Activated naive CD4-positive, alpha-beta T cell (primary cell): ENCODE measurements around the gene ANKS1B.
"Not testable (repeated sequence)": the region's sequence is repeated elsewhere in the genome, so short reads cannot be mapped to it uniquely, and the experiment has no call there.

Source experiments
- DNase-seq, 4 experiments: peaks; one replicate each; lab custom pipeline; 2025; lab: John Stamatoyannopoulos, UW

ANKS1B gene

DNA sequence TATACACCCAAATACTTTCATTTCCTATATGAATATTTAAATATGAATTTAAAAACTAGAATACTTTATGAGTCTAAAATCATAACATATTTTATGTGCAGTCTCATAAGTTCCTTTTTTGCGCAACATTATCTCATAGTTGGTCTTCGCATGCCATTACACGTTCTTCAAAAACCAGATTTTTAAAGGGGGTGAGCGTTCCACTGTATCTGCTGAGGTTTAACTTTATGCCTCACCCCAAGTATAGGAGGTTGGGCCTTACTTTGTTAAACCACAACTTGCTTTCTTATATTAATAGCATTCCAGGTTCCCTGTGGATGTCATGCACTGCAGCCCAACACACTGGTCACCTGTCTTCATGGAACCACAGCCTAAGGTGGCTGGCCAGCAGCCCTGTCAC is 1221.1 kb downstream of the ANKS1B start:
- DNase-seq, result no peak

DNA sequence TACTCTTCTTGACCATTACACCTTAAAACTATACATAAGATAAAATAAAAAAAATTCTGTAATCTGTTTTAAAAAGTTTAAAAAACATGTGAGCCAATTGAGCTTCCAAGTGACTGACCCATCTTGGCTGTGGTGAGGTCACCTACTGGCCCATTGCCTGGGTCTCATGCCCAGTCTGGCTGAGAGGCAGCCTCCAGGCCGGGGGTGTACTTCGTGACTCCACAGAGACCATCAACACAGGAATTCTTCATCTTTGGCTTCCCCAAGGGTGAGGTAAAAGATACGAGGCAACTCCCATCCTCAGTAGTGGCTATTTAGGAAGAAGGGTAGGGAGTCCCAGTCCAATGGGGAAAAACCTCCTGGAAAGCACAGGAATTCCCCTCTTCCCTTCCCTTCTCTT is 1226.4 kb downstream of the ANKS1B start:
- DNase-seq, result no peak

DNA sequence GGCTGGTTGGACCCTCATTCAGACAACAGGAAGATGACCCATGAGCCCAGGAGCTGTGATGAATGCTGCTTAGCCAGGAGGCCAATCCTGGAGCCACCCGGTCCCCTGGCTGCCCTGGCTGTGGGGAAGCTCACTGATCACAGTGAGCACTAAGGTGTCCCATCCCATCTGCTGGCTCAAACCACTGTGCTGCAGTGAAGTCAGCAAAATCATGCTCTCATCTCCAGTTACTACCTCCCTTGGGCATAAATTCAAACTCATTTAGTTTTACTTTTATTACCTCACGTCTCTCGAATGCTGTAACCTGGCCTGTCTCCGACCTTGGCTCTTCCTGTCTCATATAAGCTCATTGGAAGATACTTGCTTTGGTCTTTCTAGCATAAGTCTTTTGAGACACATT is 1227.3 kb downstream of the ANKS1B start:
- no peak for DNase-seq

DNA sequence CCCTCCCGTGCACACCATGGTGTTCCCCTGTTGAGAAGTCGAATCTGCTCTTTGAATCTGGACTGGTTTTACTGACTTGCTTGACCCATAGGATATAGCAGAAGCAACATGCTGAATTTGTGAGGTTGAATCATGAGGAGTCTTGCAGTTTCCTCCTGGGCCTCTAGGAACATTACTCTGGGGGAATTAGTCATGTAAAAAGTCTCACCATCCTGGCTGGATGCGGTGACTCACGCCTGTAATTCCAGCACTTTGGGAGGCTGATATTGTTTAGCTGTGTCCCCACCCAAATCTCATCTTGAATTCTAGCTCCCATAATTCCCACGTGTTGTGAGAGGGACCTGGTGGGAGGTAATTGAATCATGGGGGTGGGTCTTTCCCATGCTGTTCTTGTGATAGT is 1228.9 kb downstream of the ANKS1B start:
- DNase-seq, result not testable (repeated sequence)

DNA sequence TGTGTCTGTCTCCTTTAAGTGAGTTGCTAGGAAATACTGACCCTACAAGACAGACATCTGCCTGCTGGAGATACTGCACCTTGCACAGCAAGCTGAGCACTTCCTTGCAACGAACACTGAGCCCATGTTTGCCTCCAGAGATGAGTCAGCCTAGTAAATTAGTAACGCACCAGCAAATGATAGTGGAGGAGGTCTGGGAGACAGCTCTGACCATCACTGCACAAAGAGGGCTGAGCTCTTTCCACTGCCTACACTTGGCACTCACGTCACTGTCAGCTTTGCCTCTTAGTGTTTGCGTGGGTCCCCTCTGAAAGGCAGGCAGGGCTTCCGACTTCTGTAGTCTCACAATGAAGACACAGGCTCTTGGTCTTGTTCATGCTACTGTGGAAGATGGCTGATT is 1230.6 kb downstream of the ANKS1B start:
- no peak for DNase-seq

DNA sequence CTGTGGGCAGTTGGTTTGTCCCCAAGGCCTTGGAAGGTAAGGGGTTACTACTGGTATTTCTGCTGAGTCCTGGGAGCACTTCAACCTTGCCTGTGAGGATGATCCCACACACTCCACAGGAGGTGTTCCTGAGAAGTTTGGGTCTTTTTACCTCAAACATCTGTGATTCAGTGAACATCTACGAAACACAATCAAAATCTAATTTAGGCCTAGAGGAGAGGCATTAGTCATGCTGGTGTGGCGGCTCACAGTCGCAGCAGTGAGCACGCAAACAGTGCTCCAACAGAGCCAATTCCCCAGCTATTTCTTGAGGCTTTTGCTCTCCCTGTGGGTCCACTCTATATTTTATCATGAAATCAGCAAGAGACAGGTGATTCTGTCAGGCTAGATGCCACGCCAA is 1232.0 kb downstream of the ANKS1B start:
- no peak for DNase-seq

DNA sequence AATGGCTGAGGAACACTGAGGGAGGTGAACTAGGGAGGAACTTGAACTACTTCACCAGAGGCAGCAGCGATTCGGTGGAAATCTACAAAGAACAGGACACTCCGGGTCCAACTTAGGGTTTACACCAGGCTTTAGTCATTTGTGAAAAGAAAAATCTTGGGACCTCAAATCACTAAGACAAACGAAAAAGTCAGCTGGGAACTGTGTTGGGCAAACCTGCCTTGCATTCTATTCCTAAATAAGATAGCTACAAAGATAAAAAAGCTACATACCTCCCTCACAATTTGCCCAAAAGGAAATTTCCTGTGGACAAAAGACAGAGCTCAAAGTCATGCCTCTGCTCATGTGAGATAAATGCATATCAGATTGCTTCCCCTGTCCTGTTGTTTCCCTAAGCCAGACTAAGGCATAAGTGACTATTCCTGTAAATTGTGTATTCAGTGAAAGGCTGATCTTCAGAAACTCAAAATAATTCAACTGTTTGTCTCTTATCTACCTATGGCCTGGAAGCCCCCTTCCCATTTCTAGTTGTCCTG is 1233.1 kb downstream of the ANKS1B start:
- no peak for DNase-seq

DNA sequence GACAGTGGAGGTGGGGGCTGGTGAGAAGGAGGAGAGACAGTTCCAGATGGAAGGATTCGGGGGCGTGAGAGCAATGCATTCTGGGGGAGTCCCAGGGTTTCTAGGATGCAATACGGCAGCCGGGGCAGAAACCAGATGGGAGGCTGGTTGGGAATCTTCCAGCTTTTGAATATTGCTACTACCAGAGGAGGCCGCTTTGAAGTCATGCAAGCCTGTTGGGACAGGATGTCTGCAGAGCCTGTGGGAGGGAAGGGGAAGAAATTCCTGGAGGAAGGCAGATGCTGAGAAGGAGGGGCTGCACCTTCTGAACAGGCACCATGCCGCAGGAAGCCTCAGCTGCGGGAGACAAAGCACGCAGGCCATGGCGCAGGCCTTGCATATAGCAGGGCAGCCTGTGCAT is 1234.2 kb downstream of the ANKS1B start:
- no peak for DNase-seq

DNA sequence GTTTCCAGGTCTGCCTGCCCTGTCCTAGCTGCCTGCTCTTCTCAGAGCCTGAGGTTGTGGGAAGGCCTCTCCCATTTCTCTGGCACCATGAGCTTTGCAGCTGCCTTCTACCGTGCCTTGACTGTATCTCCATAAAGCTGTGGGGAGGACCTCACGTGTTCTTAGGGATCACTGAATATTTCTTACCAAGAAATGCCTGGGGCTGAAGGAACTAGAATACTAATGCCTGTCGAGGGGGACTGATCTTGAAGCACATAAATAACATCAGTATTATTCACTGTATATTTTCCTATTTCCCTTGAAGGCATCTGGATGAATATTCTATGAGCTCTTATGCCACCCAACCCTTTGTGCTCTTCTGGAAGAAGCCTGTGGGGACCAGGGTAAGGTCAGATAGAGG is 1236.3 kb downstream of the ANKS1B start:
- DNase-seq, result no peak

DNA sequence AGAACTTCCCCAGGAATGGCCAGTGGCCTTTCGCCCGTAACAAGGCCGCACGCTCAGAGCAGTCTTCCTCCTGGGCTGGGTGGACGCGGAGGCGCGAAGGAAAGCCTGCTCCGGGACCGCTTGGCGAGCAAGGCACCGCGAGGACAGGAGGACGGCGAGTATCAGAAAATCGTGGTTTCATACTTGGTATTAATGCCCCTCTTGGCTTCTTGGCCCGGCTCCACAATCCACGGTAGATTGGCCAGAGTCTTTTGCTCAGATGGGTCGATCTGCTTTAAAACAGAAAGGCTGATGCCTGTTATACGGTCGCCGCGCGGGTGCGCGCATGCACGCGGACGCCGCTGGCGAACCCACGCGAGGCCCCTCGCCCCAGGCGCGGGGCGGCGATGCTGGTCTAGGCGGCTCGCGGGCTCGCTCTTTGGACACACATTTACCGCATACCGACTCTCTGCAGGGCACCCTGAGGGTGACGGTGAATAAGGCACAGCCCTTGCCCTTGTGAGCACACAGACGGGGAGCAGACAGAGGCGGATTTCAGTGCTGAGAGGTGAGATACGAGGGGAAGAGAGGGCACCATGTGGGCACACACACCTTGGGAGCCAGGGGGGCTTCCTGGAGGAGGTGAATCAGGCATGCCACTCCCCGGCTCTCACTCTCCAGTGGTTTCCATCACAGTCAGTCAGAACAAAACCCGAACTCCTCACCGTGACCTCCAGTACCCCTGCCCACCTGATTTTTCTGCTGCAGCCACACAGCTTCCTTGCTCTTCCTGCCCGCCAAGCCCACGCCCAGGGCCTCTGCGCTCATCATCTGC is 1239.0 kb downstream of the ANKS1B start:
- DNase-seq, result no peak

DNA sequence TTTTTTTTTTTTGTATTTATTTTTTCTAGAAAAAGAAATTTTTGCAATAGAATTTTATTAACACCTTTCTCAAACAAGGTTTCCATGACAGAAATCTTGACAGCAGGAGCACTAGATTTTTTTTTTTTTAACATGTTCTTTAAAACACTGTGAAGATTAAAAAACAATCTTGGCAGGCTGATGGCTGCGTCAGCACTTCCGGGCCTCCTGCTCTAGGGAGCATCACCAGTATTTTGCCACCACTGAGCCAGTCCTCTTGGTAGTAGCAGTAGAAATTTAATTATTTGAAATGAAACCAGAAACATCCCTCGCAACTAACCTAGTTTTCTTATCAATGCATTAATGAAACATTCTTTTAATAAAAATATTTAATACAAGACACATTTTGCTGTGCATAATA is 1240.1 kb downstream of the ANKS1B start:
- no peak for DNase-seq

DNA sequence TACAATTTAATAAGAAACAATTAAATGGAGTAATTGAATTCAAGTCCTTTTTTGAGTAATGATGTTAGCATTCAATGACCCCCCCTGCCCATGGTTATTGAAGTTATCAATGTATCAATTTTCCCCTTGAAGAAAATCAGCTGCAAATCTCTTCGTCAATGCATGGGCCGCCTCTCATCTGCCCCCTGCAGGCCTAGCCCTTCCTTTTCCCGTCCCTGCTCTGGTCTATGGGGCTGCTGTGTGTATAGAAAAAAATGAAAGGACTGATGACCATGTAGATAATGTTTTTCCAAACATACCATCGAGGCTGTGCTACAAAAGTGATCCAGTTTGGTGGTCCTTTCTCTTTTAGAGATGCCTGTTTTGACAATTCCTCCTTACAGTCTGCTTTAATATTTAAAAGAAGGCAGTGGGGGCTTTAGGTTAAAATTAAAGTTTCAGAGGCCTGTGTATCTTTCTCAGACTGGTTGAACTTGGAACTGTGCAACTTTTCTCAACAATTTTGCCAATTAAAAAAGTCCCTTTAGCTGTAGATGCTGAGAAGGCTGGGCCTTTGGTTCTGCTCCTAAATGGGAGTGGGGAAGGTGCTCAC is 1241.3 kb downstream of the ANKS1B start:
- DNase-seq, result no peak

DNA sequence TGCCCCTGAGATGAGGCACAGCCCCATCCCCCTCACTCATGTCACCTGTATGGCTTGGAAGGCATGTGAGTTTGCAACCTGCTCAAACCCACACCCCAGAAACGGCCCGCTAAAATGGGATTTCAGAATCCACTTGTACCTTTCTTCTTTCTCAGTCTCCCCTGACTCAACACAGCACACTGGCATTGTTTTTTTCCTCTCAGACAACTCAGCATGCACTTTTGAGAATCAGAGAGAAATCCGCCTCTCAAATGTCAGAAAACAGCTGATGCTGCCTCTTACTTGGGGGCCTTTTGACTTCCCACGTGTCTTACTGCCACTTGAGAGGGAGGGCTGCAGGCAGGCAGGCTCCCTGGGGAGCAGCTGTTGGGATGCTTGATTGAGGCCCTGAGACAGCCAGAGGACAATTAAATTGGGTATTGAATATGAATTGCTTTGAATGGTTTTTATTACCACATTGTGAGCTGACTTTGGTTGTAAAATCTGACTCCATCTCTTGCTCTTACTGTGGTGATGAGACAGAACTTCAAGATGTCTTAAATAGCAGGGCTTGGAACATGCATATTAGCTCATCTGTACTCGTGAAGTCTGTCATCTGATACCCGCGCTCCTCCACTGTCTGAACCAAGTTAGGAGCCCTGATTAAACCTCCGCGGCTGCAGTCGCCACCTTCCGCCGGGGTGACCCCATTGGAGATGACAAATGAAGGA is 1243.0 kb downstream of the ANKS1B start:
- no peak for DNase-seq

DNA sequence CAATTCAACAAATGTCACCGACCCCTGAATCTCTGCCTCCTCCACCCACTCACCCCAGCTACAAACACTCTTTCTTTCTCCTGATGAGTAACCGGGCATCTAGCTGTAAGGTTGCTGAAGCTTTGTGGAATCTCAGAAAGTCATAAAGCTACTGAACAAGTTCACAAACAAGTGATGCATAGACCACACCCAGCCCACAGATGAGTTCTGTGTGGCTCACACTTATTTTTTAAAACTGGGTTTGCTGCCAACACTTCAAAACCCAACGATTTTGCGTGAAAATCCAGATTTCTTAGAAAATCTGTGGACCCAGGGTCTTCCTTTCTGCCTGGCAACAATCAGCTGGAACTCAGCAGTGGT is 1243.6 kb downstream of the ANKS1B start:
- no peak for DNase-seq

DNA sequence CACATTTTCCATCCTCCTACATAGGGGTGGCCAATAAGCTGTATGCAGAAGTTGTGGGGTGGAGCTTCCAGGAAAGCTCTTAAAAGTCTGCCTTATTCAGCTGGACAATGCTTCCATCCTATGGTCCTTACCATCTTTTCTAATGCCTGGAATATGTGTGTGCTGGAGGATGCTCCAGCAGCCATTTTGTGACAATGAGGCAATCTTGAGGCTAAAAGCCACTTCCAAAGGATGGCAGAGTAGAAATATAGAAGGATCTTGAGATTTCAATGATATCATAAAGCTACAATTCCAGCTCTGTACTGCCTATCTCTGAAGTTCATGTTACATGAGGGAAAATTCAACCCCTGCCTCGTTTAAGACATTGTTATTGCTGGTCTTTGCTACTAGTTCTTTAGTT is 1244.0 kb downstream of the ANKS1B start:
- no peak for DNase-seq

DNA sequence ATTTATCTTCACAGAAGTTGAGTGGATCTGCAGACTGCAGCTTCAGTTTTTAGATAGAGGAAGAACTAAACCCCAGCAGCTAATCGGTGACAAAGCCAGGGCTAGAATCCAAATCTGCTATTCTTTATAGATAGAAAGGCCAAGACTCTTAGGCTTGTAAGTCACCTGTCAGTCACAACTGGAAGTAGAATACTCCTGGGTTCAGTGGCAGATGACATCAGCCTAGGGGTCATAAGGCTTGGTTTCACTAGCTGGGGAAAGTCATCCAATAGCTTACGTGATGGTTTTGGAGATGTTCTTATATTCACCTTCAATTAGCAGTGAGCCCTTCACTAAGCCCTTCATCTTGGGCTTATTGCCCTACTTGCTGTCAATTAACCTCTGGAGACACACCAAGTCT is 1246.2 kb downstream of the ANKS1B start:
- no peak for DNase-seq

DNA sequence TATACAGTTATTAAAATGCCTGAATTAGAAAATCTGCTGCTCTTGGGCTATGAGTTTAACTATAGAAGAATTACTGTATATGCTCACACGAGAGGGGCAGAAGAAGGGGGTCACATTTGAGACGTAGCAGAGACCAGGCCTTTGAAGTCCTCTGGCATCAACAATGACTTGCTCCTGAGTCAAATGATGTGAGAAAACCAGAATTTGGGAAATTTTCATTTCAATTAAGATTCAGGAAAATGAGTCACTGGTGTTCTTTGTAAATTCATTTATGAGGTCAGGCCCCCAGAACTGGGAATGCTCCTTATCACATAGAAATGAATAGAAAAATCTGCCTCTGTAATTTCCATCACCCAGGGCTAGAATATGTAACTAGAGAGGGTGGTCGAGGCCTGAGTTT is 1246.7 kb downstream of the ANKS1B start:
- DNase-seq, result no peak

DNA sequence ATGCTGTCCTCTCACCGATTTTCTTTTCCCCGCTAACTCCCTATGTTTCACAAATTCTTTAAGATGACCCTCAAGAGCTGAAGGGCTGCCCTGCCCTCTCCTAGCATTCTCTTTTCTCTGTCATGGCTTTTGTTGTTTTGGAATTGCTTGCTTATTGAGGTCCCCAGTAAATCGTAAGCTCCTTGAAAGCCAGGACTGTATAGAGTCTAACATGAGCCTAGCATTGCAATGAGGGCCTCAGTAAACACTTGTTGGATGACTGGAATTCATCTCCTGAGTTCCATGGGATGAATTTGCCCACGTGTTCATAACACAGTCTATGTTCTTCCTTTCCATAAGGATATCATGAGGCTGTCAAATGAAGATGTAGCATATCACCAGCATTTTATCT is 1247.4 kb downstream of the ANKS1B start:
- DNase-seq, result no peak

DNA sequence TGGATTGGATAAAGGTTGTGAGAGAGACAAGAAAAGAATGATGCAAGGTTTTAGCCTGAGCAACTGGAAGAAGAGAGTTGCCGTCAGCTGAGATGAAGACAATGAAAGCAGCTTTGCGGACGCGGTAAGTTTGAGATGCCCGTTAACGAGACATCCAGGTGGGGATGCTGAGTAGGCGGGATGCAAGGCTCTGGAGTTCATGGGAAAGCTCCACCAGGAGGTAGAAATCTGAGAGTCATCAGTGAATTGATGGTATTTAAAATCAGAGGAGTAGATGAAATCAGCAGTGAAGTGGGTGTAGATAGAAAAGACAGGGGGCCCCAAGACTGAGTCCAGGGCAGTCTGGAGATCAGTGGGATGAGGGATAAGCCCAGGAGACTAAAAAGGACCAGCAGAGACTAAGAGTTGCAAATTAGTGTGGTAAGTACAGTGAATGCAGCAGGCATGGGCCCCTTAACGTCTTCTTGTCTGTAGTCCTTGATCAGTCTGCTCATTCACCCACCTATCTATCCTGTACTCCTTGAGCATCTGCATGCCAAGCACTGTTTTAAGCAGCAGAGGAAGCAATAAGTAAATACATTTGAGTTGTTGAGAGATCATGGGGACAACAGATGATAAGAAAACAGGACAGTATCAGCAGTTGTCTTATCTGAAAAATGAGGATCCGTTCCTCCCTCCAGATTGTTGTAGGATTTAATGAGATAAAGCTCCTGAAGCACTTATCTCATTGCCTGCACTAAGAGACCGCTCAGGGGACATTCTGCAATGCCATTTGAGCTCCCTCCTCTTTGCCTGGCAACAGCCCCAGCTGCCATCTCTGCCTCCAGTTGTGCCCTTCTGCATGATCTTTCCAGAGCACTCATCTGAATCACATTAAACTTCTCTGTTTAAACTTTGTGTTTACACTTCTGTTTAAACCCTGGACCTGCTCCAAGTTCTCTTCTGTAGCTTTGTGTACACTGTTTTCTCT is 1248.1 kb downstream of the ANKS1B start:
- no peak for DNase-seq

DNA sequence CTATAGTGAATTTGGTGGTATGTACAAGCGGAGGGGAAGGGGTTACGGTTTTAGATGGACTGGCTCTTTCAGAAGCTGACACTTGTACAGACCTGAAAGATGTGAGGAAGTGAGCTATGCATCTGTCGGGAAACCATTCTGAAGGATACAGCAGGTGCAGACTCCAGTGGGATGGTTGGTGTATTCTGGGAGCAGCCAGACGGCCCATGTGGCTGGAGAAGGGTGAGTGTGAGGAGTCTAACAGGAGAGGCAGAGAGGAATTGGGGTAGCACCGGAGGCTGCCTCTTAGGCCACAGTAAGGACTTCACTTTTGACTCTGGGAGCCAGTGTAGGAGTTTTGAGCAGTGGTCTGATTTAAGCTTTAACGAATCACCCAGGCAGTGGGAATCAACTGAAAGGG is 1248.9 kb downstream of the ANKS1B start:
- no peak for DNase-seq

DNA sequence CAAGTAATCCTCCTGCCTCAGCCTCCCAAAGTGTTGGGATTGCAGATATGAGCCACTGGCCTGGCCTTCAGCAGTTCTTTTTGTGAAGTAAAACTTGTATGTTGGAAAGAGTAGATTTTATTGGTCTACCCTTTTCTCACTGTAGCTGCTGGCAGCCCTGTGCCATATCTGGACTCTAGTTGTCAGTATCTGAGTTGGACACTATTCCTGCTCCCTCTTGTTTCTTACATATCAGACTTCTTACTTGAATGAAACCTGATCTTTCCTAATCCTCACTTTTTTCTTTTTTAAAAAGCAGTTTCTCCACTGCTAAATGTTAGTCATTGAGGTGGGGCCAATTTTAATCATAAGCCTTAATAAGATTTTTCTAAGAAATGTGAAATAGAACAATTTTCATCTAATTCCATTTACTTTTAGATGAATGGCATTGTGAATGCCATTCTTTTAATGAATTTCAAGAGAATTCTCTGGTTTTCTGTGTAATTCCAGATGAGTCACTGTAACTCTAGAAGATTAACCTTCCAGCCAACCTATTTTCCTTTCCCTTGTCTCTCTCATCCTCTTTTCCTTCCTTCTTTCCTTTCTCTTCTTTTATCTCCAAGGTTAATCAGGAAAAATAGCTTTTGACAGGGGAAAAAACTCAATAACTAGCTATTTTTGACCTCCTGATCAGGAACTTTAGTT is 1250.9 kb downstream of the ANKS1B start:
- no peak for DNase-seq
